ENCODE results near the gene LBHD2. TPM values are rescaled to one million over a fixed set of nuclear protein-coding genes. Genes with fewer than 3 reads are reported as not detected.

Gene LBHD2
- total and polyA plus RNA-seq, 2 of the 13 experiments (the other 11 are each of a cell fraction or from before 2014, with no cell fraction given) = 0.67 to 1.00 TPM

GRCh38 chr14:103100281-103101121 is 16.5 kb downstream of the LBHD2 start (continued):
- TF ChIP-seq BHLHE40 (IDR thresholded peaks at IDR 0.05; ENCODE audit: low read length) = no peak
- no peak for TF ChIP-seq EHMT2 (IDR thresholded peaks at IDR 0.05; ENCODE audit: borderline replicate concordance, low read depth, low read length)
- no peak for TF ChIP-seq ZNF75D (CRISPR knock-in tag; IDR thresholded peaks at IDR 0.05; ENCODE audit: borderline replicate concordance)
- TF ChIP-seq GATAD1 (CRISPR knock-in tag; IDR thresholded peaks at IDR 0.05) = peak; percentile 23; the same call in 1 of the 2 replicates
- TF ChIP-seq, protein P1, sequence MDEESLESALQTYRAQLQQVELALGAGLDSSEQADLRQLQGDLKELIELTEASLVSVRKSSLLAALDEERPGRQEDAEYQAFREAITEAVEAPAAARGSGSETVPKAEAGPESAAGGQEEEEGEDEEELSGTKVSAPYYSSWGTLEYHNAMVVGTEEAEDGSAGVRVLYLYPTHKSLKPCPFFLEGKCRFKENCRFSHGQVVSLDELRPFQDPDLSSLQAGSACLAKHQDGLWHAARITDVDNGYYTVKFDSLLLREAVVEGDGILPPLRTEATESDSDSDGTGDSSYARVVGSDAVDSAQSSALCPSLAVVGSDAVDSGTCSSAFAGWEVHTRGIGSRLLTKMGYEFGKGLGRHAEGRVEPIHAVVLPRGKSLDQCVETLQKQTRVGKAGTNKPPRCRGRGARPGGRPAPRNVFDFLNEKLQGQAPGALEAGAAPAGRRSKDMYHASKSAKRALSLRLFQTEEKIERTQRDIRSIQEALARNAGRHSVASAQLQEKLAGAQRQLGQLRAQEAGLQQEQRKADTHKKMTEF (CRISPR knock-in tag; IDR thresholded peaks at IDR 0.05) = peak; percentile 94
- peak; percentile 72; the same call in 1 of the 2 replicates for TF ChIP-seq THAP11 (CRISPR knock-in tag; IDR thresholded peaks at IDR 0.05)
- peak; percentile 95 for TF ChIP-seq PAXIP1 (CRISPR knock-in tag; conservative IDR thresholded peaks at IDR 0.05)
- TF ChIP-seq ZNF501 (CRISPR knock-in tag; IDR thresholded peaks at IDR 0.05) = peak; percentile 80
- TF ChIP-seq NFAT5 (CRISPR knock-in tag; IDR thresholded peaks at IDR 0.05) = 0 out of 2 replicates have a peak, but pooled peaks have one; percentile 29
- TF ChIP-seq ZNF263 (CRISPR knock-in tag; IDR thresholded peaks at IDR 0.05) = peak; percentile 92
- peak; percentile 75; the same call in 1 of the 2 replicates for TF ChIP-seq CBX5 (CRISPR knock-in tag; IDR thresholded peaks at IDR 0.05; ENCODE audit: borderline replicate concordance)
- TF ChIP-seq ZSCAN22 (CRISPR knock-in tag; IDR thresholded peaks at IDR 0.05) = peak; percentile 77; the same call in 1 of the 2 replicates
- TF ChIP-seq CENPX (CRISPR knock-in tag; IDR thresholded peaks at IDR 0.05) = no peak
- peak; percentile 43 for TF ChIP-seq ZMYM4 (CRISPR knock-in tag; IDR thresholded peaks at IDR 0.05)
- TF ChIP-seq ZNF550 (CRISPR knock-in tag; IDR thresholded peaks at IDR 0.05; ENCODE audit: borderline replicate concordance) = no peak
- TF ChIP-seq REPIN1 (CRISPR knock-in tag; IDR thresholded peaks at IDR 0.05; ENCODE audit: borderline replicate concordance, low read depth) = no peak; the same call in 1 of the 2 replicates
- TF ChIP-seq ZBTB44 (CRISPR knock-in tag; IDR thresholded peaks at IDR 0.05) = no peak
